Thyroid gland (tissue), 4 donors: ENCODE measurements around the gene ADAMTS17.

Experiments
- POLR2A ChIP-seq, 2 donors: fragments of 450-650 bp; IDR thresholded peaks; one replicate each; pipeline ENCODE4 v1.6.1; 2017; ENCODE audit warnings: antibody characterized with exemption in 2 of 2, mild to moderate bottlenecking in 2 of 2, moderate library complexity in 1 of 2
- TF ChIP-seq, protein P1 (sequence below), 6 experiments: fragments of 200-600 bp in 3 of 6; fragments of 450-650 bp in 3 of 6; sonication (generic) in 3 of 6; IDR thresholded peaks; one replicate each; pipeline ENCODE4 v1.5.1; 2016 to 2019; ENCODE audit warnings: antibody characterized with exemption in 6 of 6, mild to moderate bottlenecking in 2 of 6, inconsistent platforms in 1 of 6, moderate library complexity in 1 of 6

DNA sequence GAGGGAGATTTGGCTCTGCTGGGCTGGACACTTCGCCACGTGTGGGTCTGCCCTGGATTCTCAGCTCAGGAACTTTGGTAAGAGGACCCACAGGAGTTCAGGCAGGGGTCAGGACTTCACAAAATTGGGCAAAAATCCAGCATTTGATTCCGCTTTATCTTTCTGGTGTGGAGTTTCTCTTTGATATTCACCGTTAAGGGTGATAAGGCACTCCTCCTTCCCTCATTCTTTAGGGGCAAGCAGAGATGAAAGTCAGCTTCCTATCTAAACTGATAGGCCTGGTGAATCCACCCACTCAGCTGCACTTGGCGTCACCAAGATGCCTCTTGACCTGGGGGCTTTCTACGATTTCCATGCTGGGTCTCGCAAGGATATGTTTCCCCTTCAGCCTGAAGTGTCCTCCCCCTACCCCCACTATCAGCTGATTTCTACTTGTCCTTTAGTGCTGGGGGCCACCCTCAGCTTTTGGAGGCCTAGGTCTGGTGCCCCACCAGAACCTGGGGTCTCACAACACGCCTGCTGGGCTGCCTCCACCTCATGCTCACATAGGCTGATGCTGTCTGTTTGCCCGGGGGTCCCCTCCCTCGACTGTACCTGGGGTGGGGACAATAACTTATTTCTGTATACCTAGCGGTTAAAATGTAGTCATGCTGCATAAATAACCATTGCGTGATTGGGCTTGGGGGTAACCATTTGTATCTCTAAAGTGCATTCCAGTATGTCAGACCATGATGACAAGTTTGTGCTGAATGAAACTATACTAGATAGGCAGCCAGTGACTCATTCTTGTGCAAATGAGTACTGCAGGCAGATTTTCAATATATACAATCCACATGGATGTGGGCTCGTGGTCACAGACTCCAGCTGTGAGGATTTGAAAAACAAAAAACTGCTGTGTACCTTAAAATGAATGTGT, 248.3 kb downstream of the ADAMTS17 start:
- TF ChIP-seq, protein P1, sequence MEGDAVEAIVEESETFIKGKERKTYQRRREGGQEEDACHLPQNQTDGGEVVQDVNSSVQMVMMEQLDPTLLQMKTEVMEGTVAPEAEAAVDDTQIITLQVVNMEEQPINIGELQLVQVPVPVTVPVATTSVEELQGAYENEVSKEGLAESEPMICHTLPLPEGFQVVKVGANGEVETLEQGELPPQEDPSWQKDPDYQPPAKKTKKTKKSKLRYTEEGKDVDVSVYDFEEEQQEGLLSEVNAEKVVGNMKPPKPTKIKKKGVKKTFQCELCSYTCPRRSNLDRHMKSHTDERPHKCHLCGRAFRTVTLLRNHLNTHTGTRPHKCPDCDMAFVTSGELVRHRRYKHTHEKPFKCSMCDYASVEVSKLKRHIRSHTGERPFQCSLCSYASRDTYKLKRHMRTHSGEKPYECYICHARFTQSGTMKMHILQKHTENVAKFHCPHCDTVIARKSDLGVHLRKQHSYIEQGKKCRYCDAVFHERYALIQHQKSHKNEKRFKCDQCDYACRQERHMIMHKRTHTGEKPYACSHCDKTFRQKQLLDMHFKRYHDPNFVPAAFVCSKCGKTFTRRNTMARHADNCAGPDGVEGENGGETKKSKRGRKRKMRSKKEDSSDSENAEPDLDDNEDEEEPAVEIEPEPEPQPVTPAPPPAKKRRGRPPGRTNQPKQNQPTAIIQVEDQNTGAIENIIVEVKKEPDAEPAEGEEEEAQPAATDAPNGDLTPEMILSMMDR (IDR thresholded peaks at IDR 0.05) = no peak
- no peak for TF ChIP-seq POLR2A (IDR thresholded peaks at IDR 0.05)
